Testis (tissue), 3 donors: Measurements from ENCODE around the gene CAMK2N1. TPM values are rescaled to one million over a fixed set of nuclear protein-coding genes. Genes with fewer than 3 reads are reported as not detected.

Source experiments
- DNase-seq: peaks from one replicate; pipeline ENCODE4 v3.0.0-alpha.2; 2019
- H3K27ac ChIP-seq, 2 donors: fragments of 200-600 bp; sonication (generic); one replicate each; pipeline ENCODE4 v1.5.1; 2019
- H3K27me3 ChIP-seq: fragments of 200-600 bp; sonication (generic); one replicate; pipeline ENCODE4 v1.5.1; 2019
- H3K36me3 ChIP-seq: fragments of 200-600 bp; sonication (generic); one replicate; pipeline ENCODE4 v1.5.1; 2017; ENCODE audit warnings: low read depth; ENCODE audit errors: missing control alignments
- H3K4me1 ChIP-seq: fragments of 200-600 bp; sonication (generic); one replicate; pipeline ENCODE4 v1.5.1; 2019
- H3K4me3 ChIP-seq, 2 donors: fragments of 200-600 bp; sonication (generic); one replicate each; pipeline ENCODE4 v1.5.1; 2017 to 2019
- H3K9me3 ChIP-seq: fragments of 200-600 bp; sonication (generic); one replicate; pipeline ENCODE4 v1.5.1; 2017
- POLR2A ChIP-seq: fragments of 450-650 bp; IDR thresholded peaks from one replicate; pipeline ENCODE4 v1.6.1; 2017; ENCODE audit warnings: antibody characterized with exemption, mild to moderate bottlenecking, moderate library complexity
- WGBS, 2 donors: methylation state at CpG; one replicate each; pipeline ENCODE4 v1.1.5; 2018; 5-methylcytosine and 5-hydroxymethylcytosine counted together
- intact Hi-C: fragments of 100-400 bp; cut with DNase I; formaldehyde crosslinking; loops from one replicate; pipeline ENCODE4 v1.15.1; 2023; ENCODE audit warnings: low total_unique reads
- polyA plus RNA-seq: library from polyadenylated mRNA; stranded (reverse); fragments of 350-450 nt; fragmentation: Illumina TruSeq; extraction: RNeasy Lipid Tissue Mini Kit (QIAGEN cat#74804); gene quantifications from one replicate; pipeline ENCODE4 v1.2.3, GENCODE V29; 2014; ENCODE audit warnings: low read depth, low replicate concordance; ENCODE audit not compliant: insufficient read depth
- total RNA-seq, 2 donors: library from RNA; depleted of rRNA; stranded (reverse); fragments of >200 nt; gene quantifications; one replicate each; pipeline ENCODE4 v1.2.3, GENCODE V29; 2016
- TF ChIP-seq, protein P1 (sequence below), 3 experiments: fragments of 450-650 bp in 2 of 3; fragments of 200-600 bp in 1 of 3; sonication (generic) in 1 of 3; IDR thresholded peaks; one replicate each; pipeline ENCODE4 v1.5.1; 2016 to 2019; ENCODE audit warnings: antibody characterized with exemption in 3 of 3, mild to moderate bottlenecking in 2 of 3, moderate library complexity in 1 of 3

Gene CAMK2N1
- total and polyA plus RNA-seq, 3 donors from 2014 or later = 7.8 to 12.3 (median 9.5) TPM

DNA sequence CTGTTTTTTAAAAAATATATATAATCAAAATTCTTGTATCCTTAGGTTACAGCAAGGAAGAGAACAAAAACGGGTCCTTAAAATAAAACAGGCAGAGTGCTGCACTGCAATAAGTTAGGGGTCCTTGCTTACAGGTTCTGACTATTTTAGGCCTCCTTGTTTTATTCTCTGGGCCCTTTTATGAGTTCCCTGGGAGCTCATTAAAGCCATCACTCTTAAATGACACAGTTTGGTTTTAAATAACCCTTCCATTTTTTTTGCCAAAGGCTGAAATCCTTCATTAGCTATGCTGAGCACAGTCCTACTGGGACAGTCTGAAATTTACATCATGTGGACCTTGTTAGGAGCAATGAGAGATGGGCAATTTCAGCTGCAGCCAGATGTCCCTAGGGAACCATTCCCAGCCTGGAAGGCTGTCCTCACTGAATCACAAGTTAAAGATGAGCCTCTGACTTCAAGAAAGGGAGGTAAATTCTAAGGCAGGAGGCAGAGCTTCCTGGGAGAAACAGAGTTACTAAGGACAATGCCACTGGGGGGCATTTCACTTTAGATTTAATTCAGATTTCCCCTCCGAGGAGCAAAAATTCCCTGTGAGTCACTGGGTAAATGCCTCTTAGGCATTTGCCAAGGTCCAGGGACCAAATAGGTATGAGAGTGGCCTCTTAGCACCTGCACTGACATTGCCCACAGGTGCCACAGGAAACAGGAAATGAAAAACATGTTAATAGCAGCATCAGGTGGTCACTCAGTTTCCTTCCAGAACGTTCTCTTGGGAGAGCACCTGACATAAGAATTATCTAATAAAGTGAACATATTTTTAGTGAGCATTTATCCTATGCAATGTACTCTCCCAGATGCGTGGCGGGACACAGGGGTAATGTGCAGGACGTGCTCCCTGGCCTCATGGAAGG lies 25.8 kb upstream of the CAMK2N1 start:
- intact Hi-C loops = no loop called here
- Histone ChIP-seq H3K4me3 (no peak overlapping the region), H3K9me3 (no peaks in the 10 kb centered on the region), H3K27me3 (no peaks in the 10 kb centered on the region), H3K36me3 (no peaks in the 10 kb centered on the region), H3K27ac (no peak overlapping the region), H3K4me1 (peaks cover 3% of the 10 kb centered on the region)
- TF ChIP-seq, protein P1, sequence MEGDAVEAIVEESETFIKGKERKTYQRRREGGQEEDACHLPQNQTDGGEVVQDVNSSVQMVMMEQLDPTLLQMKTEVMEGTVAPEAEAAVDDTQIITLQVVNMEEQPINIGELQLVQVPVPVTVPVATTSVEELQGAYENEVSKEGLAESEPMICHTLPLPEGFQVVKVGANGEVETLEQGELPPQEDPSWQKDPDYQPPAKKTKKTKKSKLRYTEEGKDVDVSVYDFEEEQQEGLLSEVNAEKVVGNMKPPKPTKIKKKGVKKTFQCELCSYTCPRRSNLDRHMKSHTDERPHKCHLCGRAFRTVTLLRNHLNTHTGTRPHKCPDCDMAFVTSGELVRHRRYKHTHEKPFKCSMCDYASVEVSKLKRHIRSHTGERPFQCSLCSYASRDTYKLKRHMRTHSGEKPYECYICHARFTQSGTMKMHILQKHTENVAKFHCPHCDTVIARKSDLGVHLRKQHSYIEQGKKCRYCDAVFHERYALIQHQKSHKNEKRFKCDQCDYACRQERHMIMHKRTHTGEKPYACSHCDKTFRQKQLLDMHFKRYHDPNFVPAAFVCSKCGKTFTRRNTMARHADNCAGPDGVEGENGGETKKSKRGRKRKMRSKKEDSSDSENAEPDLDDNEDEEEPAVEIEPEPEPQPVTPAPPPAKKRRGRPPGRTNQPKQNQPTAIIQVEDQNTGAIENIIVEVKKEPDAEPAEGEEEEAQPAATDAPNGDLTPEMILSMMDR (IDR thresholded peaks at IDR 0.05) = no peak
- no peak for TF ChIP-seq POLR2A
- 68 to 72% methylated on average over 6 of the region's 6 CpGs for WGBS, 2 donors
- no peak for DNase-seq

DNA sequence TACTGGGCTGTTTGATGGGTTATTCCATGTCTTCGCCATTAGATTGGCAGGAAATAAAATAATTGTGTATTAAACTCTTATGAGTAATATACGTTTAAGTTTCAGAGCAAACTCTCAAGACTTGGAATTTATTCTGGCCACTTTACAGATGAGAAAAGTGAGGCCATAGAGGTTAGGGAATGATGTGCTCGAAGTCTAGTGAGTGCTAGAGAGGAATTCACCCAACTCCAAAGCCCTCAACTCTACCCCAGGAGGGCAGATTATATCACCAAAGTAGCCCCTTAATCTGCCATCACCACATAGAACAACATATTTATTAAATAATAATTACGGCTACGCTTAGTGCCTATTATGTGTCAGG lies 22.4 kb upstream of the CAMK2N1 start:
- peak overlapping the region; percentile 79 for H3K27ac ChIP-seq
- TF ChIP-seq POLR2A = no peak
- TF ChIP-seq, protein P1 (IDR thresholded peaks at IDR 0.05) = no peak
- intact Hi-C loops = no loop called here
- H3K4me1 ChIP-seq = peaks cover 6% of the 10 kb centered on the region
- H3K36me3 ChIP-seq = no peaks in the 10 kb centered on the region
- no peaks in the 10 kb centered on the region for H3K9me3 ChIP-seq
- WGBS, 2 donors = 46 to 48% methylated on average over 5 of the region's 5 CpGs
- no peak for DNase-seq
- H3K4me3 ChIP-seq = peak overlapping the region; percentile 80 to 97
- no peaks in the 10 kb centered on the region for H3K27me3 ChIP-seq

DNA sequence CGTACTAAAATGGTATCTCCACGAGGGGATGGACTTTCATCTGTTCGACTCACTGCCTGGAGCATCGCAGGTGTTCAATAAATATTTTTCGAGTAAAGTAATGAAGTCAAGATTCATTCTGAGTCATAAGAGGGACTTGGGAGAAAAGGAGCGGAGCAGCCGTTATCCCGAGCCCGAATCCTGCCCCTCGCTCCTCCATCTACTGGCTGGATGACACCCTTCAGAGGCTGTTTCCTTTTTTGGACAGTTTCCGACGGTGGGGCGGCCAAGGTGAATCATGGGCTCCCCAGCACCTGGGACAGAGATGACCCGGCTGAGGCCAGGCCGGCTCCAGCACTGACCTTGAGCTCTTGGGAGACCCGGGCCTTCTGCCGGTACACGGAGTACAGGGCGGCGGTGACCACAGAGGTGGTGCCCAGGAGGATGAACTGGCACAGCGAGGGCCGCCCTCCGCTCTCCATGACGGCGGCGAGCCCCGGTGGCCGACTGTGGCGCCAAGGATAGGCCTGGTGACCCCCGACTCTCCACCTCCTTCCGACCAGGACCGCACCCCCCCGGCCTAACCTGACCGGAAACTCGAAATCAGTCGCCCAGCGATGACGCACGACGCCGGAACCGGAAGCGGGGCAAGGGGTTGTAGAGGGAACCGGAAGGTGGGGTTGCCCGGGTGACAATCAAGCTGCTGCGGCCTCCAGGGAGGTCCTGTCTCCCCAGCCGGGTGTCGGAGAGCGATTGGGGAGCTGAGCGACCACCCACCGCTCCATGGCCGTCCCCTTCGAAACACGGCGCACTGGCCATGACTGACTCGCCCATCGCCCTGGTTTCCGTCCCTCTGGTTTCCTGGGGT lies 21.8 kb upstream of the CAMK2N1 start, which contains the start of gene MUL1:
Gene MUL1 (minus strand): TSS at position 588 of the 847 bp plus-strand sequence. CDS start 127 bp downstream, at position 461.
- Histone ChIP-seq H3K4me1 (peaks cover 6% of the 10 kb centered on the region), H3K27ac (peak within 1 kb of the TSS; percentile 79), H3K27me3 (no peaks in the 10 kb centered on the region), H3K36me3 (no peaks in the 10 kb centered on the region), H3K4me3 (peak within 1 kb of the TSS; percentile 80 to 97), H3K9me3 (no peaks in the 10 kb centered on the region)
- TF ChIP-seq POLR2A = peak; percentile 51
- TF ChIP-seq, protein P1 (IDR thresholded peaks at IDR 0.05) = no peak
- 0 to 1% methylated on average over 18 to 52 of the region's 58 CpGs for WGBS, 2 donors
- intact Hi-C loops = no loop called here
- peak; percentile 97 for DNase-seq

DNA sequence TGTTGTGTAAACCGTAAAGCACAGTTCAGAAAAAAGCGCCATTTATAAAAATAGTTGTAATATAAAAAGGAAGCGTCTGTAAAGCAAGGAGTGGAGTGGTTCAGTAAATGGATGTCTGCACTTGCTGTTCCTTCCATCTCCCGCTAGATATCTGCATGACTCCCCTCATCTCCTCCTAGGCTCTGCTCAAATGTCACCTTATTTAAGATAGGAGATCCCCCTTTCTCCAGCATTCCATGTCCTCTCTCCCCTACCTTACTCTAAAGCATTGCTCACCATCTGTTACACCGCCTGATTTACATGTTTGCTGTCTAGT lies 21.2 kb upstream of the CAMK2N1 start:
- H3K27me3 ChIP-seq = no peaks in the 10 kb centered on the region
- peak overlapping the region in 1 of 2 donors; percentile 79 for H3K27ac ChIP-seq
- TF ChIP-seq, protein P1 (IDR thresholded peaks at IDR 0.05) = no peak
- TF ChIP-seq POLR2A = no peak
- intact Hi-C loops = no loop called here
- DNase-seq = no peak
- H3K4me3 ChIP-seq = peak overlapping the region; percentile 80 to 97
- H3K9me3 ChIP-seq = no peaks in the 10 kb centered on the region
- H3K4me1 ChIP-seq = peaks cover 6% of the 10 kb centered on the region
- H3K36me3 ChIP-seq = no peaks in the 10 kb centered on the region
- 26 to 30% methylated on average over 5 of the region's 5 CpGs for WGBS, 2 donors
